Measurements from ENCODE around the gene TMEM213.
"Not testable (repeated sequence)": the region's sequence is repeated elsewhere in the genome, so short reads cannot be mapped to it uniquely, and the experiment has no call there.

Gene TMEM213

GRCh38 chr7:138797046-138797445, 748 bp upstream of the TMEM213 start:
- DNase-seq (ENCODE audit: low read depth in 2 of 2): not testable (repeated sequence)

GRCh38 chr7:138798836-138799235, 1.0 kb downstream of the TMEM213 start:
- no peak for DNase-seq (ENCODE audit: low read depth in 2 of 2)

- no peak for DNase-seq (ENCODE audit: low read depth in 2 of 2)
Observed at GRCh38 chr7:138799336-138800000, 1.7 kb downstream of the TMEM213 start.

- no peak for DNase-seq (ENCODE audit: low read depth in 2 of 2)
Observed at GRCh38 chr7:138801256-138801655, 3.5 kb downstream of the TMEM213 start.

GRCh38 chr7:138802706-138803105, 4.9 kb downstream of the TMEM213 start:
- DNase-seq (ENCODE audit: low read depth in 2 of 2): no peak

- no peak for DNase-seq (ENCODE audit: low read depth in 2 of 2)
Observed at GRCh38 chr7:138804618-138805017, 6.8 kb downstream of the TMEM213 start.

- no peak for DNase-seq (ENCODE audit: low read depth in 2 of 2)
Observed at GRCh38 chr7:138809346-138809745, 11.6 kb downstream of the TMEM213 start.

- not testable (repeated sequence) for DNase-seq (ENCODE audit: low read depth in 2 of 2)
Observed at GRCh38 chr7:138811327-138811726, 13.5 kb downstream of the TMEM213 start.

GRCh38 chr7:138813945-138814344, 16.2 kb downstream of the TMEM213 start:
- DNase-seq (ENCODE audit: low read depth in 2 of 2): no peak

- DNase-seq (ENCODE audit: low read depth in 2 of 2): no peak
Observed at GRCh38 chr7:138814816-138815332, 17.1 kb downstream of the TMEM213 start.

- DNase-seq (ENCODE audit: low read depth in 2 of 2): no peak
Observed at GRCh38 chr7:138816650-138817049, 18.9 kb downstream of the TMEM213 start.

GRCh38 chr7:138819625-138820024, 21.8 kb downstream of the TMEM213 start:
- DNase-seq (ENCODE audit: low read depth in 2 of 2): no peak

- no peak for DNase-seq (ENCODE audit: low read depth in 2 of 2)
Observed at GRCh38 chr7:138821912-138822311, 24.1 kb downstream of the TMEM213 start.

- DNase-seq (ENCODE audit: low read depth in 2 of 2): no peak
Observed at GRCh38 chr7:138822867-138823535, 25.2 kb downstream of the TMEM213 start.

- no peak for DNase-seq (ENCODE audit: low read depth in 2 of 2)
Observed at GRCh38 chr7:138825049-138825721, 27.4 kb downstream of the TMEM213 start.

- DNase-seq (ENCODE audit: low read depth in 2 of 2): no peak
Observed at GRCh38 chr7:138828302-138828701, 30.5 kb downstream of the TMEM213 start.

- DNase-seq (ENCODE audit: low read depth in 2 of 2): no peak
Observed at GRCh38 chr7:138829335-138829734, 31.5 kb downstream of the TMEM213 start.

GRCh38 chr7:138832966-138833365, 35.2 kb downstream of the TMEM213 start:
- no peak for DNase-seq (ENCODE audit: low read depth in 2 of 2)

GRCh38 chr7:138833596-138833995, 35.8 kb downstream of the TMEM213 start:
- no peak for DNase-seq (ENCODE audit: low read depth in 2 of 2)

- no peak for DNase-seq (ENCODE audit: low read depth in 2 of 2)
Observed at GRCh38 chr7:138834583-138834982, 36.8 kb downstream of the TMEM213 start.

- DNase-seq (ENCODE audit: low read depth in 2 of 2): no peak
Observed at GRCh38 chr7:138835087-138835486, 37.3 kb downstream of the TMEM213 start.

GRCh38 chr7:138837627-138838026, 39.8 kb downstream of the TMEM213 start:
- DNase-seq (ENCODE audit: low read depth in 2 of 2): no peak

- no peak for DNase-seq (ENCODE audit: low read depth in 2 of 2)
Observed at GRCh38 chr7:138838166-138838565, 40.4 kb downstream of the TMEM213 start.
